Muscle of leg (tissue), 11 donors: ENCODE measurements around the gene LRP1. TPM values are rescaled to one million over a fixed set of nuclear protein-coding genes. Genes with fewer than 3 reads are reported as not detected.

Experiments
- DNase-seq: peaks from one replicate; pipeline ENCODE4 v3.0.0; 2013
- H3K27ac ChIP-seq: one replicate; pipeline ENCODE4 v1.5.1; 2013; ENCODE audit warnings: mild to moderate bottlenecking, low read length, control low read depth
- H3K27me3 ChIP-seq: one replicate; pipeline ENCODE4 v1.6.1; 2013; ENCODE audit warnings: low read length; ENCODE audit not compliant: control insufficient read depth, insufficient read depth
- H3K36me3 ChIP-seq: one replicate; pipeline ENCODE4 v1.6.1; 2013; ENCODE audit warnings: low read length; ENCODE audit not compliant: control insufficient read depth, insufficient read depth
- H3K4me1 ChIP-seq: one replicate; pipeline ENCODE4 v1.6.1; 2013; ENCODE audit warnings: low read length; ENCODE audit not compliant: control insufficient read depth, insufficient read depth
- H3K4me3 ChIP-seq: one replicate; pipeline ENCODE4 v1.5.1; 2013; ENCODE audit warnings: low read length, control low read depth
- H3K9me3 ChIP-seq: replicated peaks from 2 replicates; pipeline ENCODE4 v1.6.1; 2013; ENCODE audit warnings: low read depth, low read length; ENCODE audit not compliant: control insufficient read depth
- WGBS: methylation state at CpG from one replicate; pipeline ENCODE4 v1.1.5; 2013; ENCODE audit warnings: missing lambda C conversion rate; ENCODE audit not compliant: insufficient coverage; 5-methylcytosine and 5-hydroxymethylcytosine counted together
- polyA plus RNA-seq, 8 donors: library from polyadenylated mRNA; unstranded; fragments of 120-200 nt; gene quantifications; one replicate each; pipeline versions ENCODE4 v1.2.1 to v1.2.3, GENCODE V29; 2013; ENCODE audit warnings: inconsistent platforms in 1 of 8, low replicate concordance in 1 of 8; ENCODE audit not compliant: insufficient read length in 8 of 8, insufficient read depth in 1 of 8
- total RNA-seq: library from RNA; stranded (reverse); fragments of 120-200 nt; gene quantifications from one replicate; pipeline ENCODE4 v1.2.4, GENCODE V29; 2013

The LRP1 gene
- total and polyA plus RNA-seq, 9 donors = 82.7 to 231 (median 160) TPM

- peaks cover 74% of the 10 kb centered on the region for H3K36me3 ChIP-seq
Measured at GRCh38 chr12:57094208-57095160, 33.8 kb upstream of the LRP1 start.

DNA sequence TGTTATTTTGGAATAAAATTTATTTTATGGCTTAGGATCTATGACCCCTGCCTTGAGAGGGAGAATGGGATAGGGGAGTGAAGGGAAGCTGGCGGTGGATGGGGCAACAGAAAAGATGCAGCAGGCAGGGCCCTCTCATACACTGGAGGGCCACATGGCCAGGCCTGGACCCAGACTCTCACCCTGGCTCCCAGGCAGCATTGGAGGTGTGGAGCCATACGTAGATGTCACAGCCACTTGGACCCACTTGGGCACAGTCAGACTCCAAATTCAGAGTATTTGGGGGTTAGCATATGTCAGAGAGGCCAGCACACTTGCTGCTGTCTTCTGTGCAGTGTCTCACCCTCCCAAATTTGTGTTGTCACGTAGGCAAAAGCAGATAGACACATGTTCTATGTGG is 32.8 kb upstream of the LRP1 start:
- no peak for DNase-seq
- Histone ChIP-seq H3K27me3 (no peaks in the 10 kb centered on the region), H3K4me3 (no peak overlapping the region), H3K36me3 (peaks cover 76% of the 10 kb centered on the region), H3K27ac (no peak overlapping the region), H3K9me3 (no peaks in the 10 kb centered on the region), H3K4me1 (peaks cover 67% of the 10 kb centered on the region)
- 75% methylated on average over 1 of the region's 3 CpGs for WGBS

More at GRCh38 chr12:57094208-57095160, 33.8 kb upstream of the LRP1 start:
- Histone ChIP-seq H3K27me3 (no peaks in the 10 kb centered on the region), H3K27ac (peak overlapping the region; percentile 45), H3K9me3 (no peaks in the 10 kb centered on the region), H3K4me1 (peaks cover 72% of the 10 kb centered on the region), H3K4me3 (no peak overlapping the region)
- no peak for DNase-seq
- WGBS = 20% methylated on average over 1 of the region's 15 CpGs

- no peak for DNase-seq
- no peaks in the 10 kb centered on the region for H3K27me3 ChIP-seq
- peaks cover 60% of the 10 kb centered on the region for H3K4me1 ChIP-seq
Measured at GRCh38 chr12:57096099-57096572, 32.1 kb upstream of the LRP1 start.

GRCh38 chr12:57096748-57097553 is 31.3 kb upstream of the LRP1 start:
- H3K36me3 ChIP-seq = peaks cover 61% of the 10 kb centered on the region
- DNase-seq = no peak
- peak overlapping the region; percentile 11 for H3K27ac ChIP-seq
- peaks cover 53% of the 10 kb centered on the region for H3K4me1 ChIP-seq
- H3K27me3 ChIP-seq = no peaks in the 10 kb centered on the region
- H3K4me3 ChIP-seq = no peak overlapping the region
- no peaks in the 10 kb centered on the region for H3K9me3 ChIP-seq
- WGBS = 71% methylated on average over 4 of the region's 8 CpGs

More at GRCh38 chr12:57096099-57096572, 32.1 kb upstream of the LRP1 start:
- no peak overlapping the region for H3K27ac ChIP-seq
- H3K4me3 ChIP-seq = no peak overlapping the region
- 65% methylated on average over 4 of the region's 6 CpGs for WGBS
- H3K9me3 ChIP-seq = no peaks in the 10 kb centered on the region
- peaks cover 69% of the 10 kb centered on the region for H3K36me3 ChIP-seq

DNA sequence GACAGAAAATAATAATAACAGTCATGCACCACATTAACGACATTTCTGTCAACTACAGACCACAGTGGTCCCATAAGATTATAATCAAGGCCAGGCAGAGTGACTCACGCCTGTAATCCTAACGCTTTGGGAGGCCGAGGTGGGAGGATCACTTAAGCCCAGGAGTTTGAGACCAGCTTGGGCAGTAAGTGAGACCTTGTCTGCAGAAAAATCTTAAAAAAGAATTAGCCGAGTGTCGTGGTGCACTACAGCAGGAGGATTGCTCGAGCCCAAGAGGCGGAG is 30.8 kb upstream of the LRP1 start:
- WGBS = 86% methylated on average over 6 of the region's 8 CpGs
- Histone ChIP-seq H3K9me3 (no peaks in the 10 kb centered on the region), H3K4me3 (no peak overlapping the region), H3K27ac (no peak overlapping the region), H3K4me1 (peaks cover 47% of the 10 kb centered on the region), H3K36me3 (peaks cover 56% of the 10 kb centered on the region), H3K27me3 (no peaks in the 10 kb centered on the region)
- DNase-seq = no peak

DNA sequence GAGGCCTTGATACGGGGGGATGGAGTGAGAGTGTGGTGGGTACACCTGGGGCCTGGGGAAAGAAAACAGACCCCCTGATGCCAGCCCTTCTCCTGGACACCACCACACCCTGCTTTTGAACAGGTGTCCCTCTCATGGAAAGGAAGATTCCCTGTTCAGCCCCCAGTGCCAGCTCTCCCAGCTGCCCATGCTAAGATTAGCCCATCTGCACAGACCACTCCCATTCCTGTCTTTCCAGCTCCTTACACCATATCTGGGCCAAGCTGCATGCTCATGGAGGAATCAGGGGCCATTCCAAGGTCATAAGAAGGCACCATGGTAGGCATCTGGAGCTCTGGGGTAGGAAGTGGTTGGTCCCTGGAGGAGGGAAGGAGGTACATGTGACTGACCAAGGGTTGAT is 29.7 kb upstream of the LRP1 start:
- no CpG with 5 or more reads among the region's 1 CpG for WGBS
- Histone ChIP-seq H3K36me3 (peaks cover 45% of the 10 kb centered on the region), H3K4me1 (peaks cover 37% of the 10 kb centered on the region), H3K27me3 (no peaks in the 10 kb centered on the region), H3K9me3 (no peaks in the 10 kb centered on the region), H3K4me3 (no peak overlapping the region), H3K27ac (peak overlapping the region; percentile 83)
- no peak for DNase-seq

- H3K27ac ChIP-seq = peak overlapping the region; percentile 83
- no peak for DNase-seq
- no peaks in the 10 kb centered on the region for H3K27me3 ChIP-seq
- H3K4me1 ChIP-seq = peaks cover 31% of the 10 kb centered on the region
- peaks cover 45% of the 10 kb centered on the region for H3K36me3 ChIP-seq
- no peak overlapping the region for H3K4me3 ChIP-seq
- no peaks in the 10 kb centered on the region for H3K9me3 ChIP-seq
- WGBS = 54% methylated on average over 4 of the region's 11 CpGs
Measured at GRCh38 chr12:57099047-57099714, 29.1 kb upstream of the LRP1 start.

GRCh38 chr12:57099766-57100165 is 28.5 kb upstream of the LRP1 start:
- H3K9me3 ChIP-seq = no peaks in the 10 kb centered on the region
- H3K27ac ChIP-seq = no peak overlapping the region
- WGBS = 72% methylated on average over 11 of the region's 12 CpGs
- no peak for DNase-seq
- no peak overlapping the region for H3K4me3 ChIP-seq
- no peaks in the 10 kb centered on the region for H3K27me3 ChIP-seq
- peaks cover 26% of the 10 kb centered on the region for H3K4me1 ChIP-seq
- H3K36me3 ChIP-seq = peaks cover 45% of the 10 kb centered on the region

DNA sequence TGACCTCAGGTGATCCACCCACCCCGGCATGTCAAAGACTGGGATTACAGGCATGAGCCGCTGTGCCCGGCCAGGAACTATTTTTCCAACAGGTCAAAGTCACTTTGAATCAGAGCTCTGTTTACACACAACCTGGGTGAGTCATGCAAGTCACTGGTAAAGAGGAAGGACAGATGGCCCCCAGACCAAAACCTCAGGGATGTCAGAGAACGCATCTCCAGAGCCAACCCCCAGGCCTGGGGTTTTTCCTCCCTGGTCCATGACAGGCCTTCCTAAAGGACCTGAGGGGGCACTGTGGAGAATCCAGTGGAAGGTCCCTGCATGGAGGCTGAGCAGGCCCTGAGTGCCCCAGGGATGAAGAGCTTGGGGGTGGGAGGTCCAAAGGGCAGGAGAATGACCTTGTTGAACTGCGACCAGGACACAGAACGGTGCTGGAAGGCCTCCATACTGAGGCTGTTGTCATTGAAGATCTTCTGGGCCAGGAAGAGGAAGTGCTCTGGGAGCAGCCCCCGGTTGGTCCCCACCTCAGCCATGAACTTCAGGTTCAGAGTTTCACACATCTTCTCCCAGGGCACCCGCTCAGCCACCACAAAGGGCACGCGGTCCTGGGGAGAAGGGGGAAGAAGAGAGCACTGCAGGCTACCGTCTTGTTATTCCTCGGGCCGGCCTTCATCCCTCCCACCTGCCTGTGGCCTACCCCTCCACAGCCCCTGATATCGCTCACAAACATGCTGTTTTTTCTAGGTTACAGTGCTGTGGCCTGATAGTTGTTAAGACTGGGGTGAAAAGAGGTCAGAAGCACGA is 26.2 kb upstream of the LRP1 start:
- Histone ChIP-seq H3K27ac (no peak overlapping the region), H3K4me3 (no peak overlapping the region), H3K4me1 (peaks cover 33% of the 10 kb centered on the region), H3K36me3 (peaks cover 44% of the 10 kb centered on the region), H3K27me3 (no peaks in the 10 kb centered on the region), H3K9me3 (no peaks in the 10 kb centered on the region)
- DNase-seq = no peak
- WGBS = no CpG with 5 or more reads among the region's 15 CpGs
